ENCODE results near the gene PIWIL1.

The PIWIL1 gene

GRCh38 chr12:130336723-130337487 lies 782 bp upstream of the PIWIL1 start:
- DNase-seq (ENCODE audit: low read depth in 2 of 2): no peak

GRCh38 chr12:130338794-130339601 lies 1.3 kb downstream of the PIWIL1 start:
- DNase-seq (ENCODE audit: low read depth in 2 of 2): no peak

- no peak for DNase-seq (ENCODE audit: low read depth in 2 of 2)
Observed at GRCh38 chr12:130339951-130340350, 2.3 kb downstream of the PIWIL1 start.

- DNase-seq (ENCODE audit: low read depth in 2 of 2): no peak
Observed at GRCh38 chr12:130342442-130342841, 4.8 kb downstream of the PIWIL1 start.

- no peak for DNase-seq (ENCODE audit: low read depth in 2 of 2)
Observed at GRCh38 chr12:130342842-130343241, 5.2 kb downstream of the PIWIL1 start.

- DNase-seq (ENCODE audit: low read depth in 2 of 2): no peak
Observed at GRCh38 chr12:130344529-130344928, 6.8 kb downstream of the PIWIL1 start.

- no peak for DNase-seq (ENCODE audit: low read depth in 2 of 2)
Observed at GRCh38 chr12:130345292-130345691, 7.6 kb downstream of the PIWIL1 start.

- no peak for DNase-seq (ENCODE audit: low read depth in 2 of 2)
Observed at GRCh38 chr12:130347588-130347987, 9.9 kb downstream of the PIWIL1 start.

- DNase-seq (ENCODE audit: low read depth in 2 of 2): no peak
Observed at GRCh38 chr12:130350715-130351114, 13.0 kb downstream of the PIWIL1 start.

GRCh38 chr12:130351326-130351725 lies 13.6 kb downstream of the PIWIL1 start:
- no peak for DNase-seq (ENCODE audit: low read depth in 2 of 2)

- no peak for DNase-seq (ENCODE audit: low read depth in 2 of 2)
Observed at GRCh38 chr12:130353081-130353480, 15.4 kb downstream of the PIWIL1 start.

- DNase-seq (ENCODE audit: low read depth in 2 of 2): no peak
Observed at GRCh38 chr12:130354407-130354806, 16.7 kb downstream of the PIWIL1 start.

GRCh38 chr12:130356222-130356621 lies 18.5 kb downstream of the PIWIL1 start:
- DNase-seq (ENCODE audit: low read depth in 2 of 2): no peak

- no peak for DNase-seq (ENCODE audit: low read depth in 2 of 2)
Observed at GRCh38 chr12:130357241-130357640, 19.6 kb downstream of the PIWIL1 start.

GRCh38 chr12:130357729-130358330 lies 20.1 kb downstream of the PIWIL1 start:
- no peak for DNase-seq (ENCODE audit: low read depth in 2 of 2)

- no peak for DNase-seq (ENCODE audit: low read depth in 2 of 2)
Observed at GRCh38 chr12:130362060-130362459, 24.4 kb downstream of the PIWIL1 start.

GRCh38 chr12:130364578-130364977 lies 26.9 kb downstream of the PIWIL1 start:
- DNase-seq (ENCODE audit: low read depth in 2 of 2): no peak

GRCh38 chr12:130366159-130366558 lies 28.5 kb downstream of the PIWIL1 start:
- DNase-seq (ENCODE audit: low read depth in 2 of 2): no peak

- DNase-seq (ENCODE audit: low read depth in 2 of 2): no peak
Observed at GRCh38 chr12:130367003-130367402, 29.3 kb downstream of the PIWIL1 start.

- no peak for DNase-seq (ENCODE audit: low read depth in 2 of 2)
Observed at GRCh38 chr12:130367523-130367922, 29.8 kb downstream of the PIWIL1 start.

GRCh38 chr12:130369816-130370215 lies 32.1 kb downstream of the PIWIL1 start:
- no peak for DNase-seq (ENCODE audit: low read depth in 2 of 2)

GRCh38 chr12:130371296-130371695 lies 33.6 kb downstream of the PIWIL1 start:
- DNase-seq (ENCODE audit: low read depth in 2 of 2): no peak

- DNase-seq (ENCODE audit: low read depth in 2 of 2): no peak
Observed at GRCh38 chr12:130372936-130373335, 35.2 kb downstream of the PIWIL1 start.
